ENCODE measurements around the gene RAP1GDS1.

- TF ChIP-seq EZH2 (IDR thresholded peaks at IDR 0.05; ENCODE audit: insufficient read depth, low read length) = no peak
- no peak for TF ChIP-seq CTCF (IDR thresholded peaks at IDR 0.05; ENCODE audit: insufficient read depth, low read depth, low read length)
Observed at GRCh38 chr4:98242063-98242462, 19.1 kb upstream of the RAP1GDS1 start.

All from astrocyte (in vitro differentiated cells and primary cell).